OCI-LY7 (cell line): ENCODE results near the gene HEPHL1.

Experiments
- EZH2phosphoT487 ChIP-seq: fragments of 200-600 bp; sonication (generic); IDR thresholded peaks from 2 replicates; pipeline ENCODE4 v1.6.1; 2018; ENCODE audit warnings: low read depth, borderline replicate concordance, mild to moderate bottlenecking, mixed run types, antibody characterized with exemption, low read length, moderate library complexity, mixed read lengths
- TF ChIP-seq, protein P1 (sequence below): fragments of 200-600 bp; sonication (generic); conservative IDR thresholded peaks from 2 replicates; pipeline ENCODE4 v1.5.1; 2014; ENCODE audit warnings: mild to moderate bottlenecking, antibody characterized with exemption, low read length, moderate library complexity, mixed read lengths

- TF ChIP-seq, protein P1, sequence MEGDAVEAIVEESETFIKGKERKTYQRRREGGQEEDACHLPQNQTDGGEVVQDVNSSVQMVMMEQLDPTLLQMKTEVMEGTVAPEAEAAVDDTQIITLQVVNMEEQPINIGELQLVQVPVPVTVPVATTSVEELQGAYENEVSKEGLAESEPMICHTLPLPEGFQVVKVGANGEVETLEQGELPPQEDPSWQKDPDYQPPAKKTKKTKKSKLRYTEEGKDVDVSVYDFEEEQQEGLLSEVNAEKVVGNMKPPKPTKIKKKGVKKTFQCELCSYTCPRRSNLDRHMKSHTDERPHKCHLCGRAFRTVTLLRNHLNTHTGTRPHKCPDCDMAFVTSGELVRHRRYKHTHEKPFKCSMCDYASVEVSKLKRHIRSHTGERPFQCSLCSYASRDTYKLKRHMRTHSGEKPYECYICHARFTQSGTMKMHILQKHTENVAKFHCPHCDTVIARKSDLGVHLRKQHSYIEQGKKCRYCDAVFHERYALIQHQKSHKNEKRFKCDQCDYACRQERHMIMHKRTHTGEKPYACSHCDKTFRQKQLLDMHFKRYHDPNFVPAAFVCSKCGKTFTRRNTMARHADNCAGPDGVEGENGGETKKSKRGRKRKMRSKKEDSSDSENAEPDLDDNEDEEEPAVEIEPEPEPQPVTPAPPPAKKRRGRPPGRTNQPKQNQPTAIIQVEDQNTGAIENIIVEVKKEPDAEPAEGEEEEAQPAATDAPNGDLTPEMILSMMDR, result no peak
- no peak for TF ChIP-seq EZH2phosphoT487
These were observed 27.0 kb downstream of the HEPHL1 start for GRCh38 chr11:94048032-94048709.
